ENCODE results near the gene NGLY1.

Gene NGLY1

DNA sequence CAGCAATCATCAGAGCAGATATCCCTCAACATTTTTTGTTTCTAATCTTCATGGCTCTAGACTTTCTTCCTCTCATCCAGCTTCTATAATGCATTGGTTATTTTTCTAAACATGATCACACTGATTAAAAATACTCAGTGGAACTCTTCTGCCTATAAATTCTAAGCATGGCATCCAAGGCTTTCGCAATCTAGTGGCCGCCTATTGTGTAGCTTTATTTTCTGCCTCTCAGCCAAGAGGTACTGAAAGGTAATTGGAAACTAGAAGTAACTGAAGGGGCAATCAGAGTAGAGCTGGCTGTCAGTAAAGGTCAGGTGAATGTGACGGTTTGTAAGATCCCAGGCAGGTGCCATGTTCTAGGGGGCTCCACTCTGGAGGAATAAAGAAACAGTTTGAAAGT, 40.1 kb upstream of the NGLY1 start:
- Histone ChIP-seq H2AFZ (ENCODE audit: low read depth) (no peak overlapping the region), H3K4me2 (no peak overlapping the region), H3K79me2 (ENCODE audit: insufficient read depth, low read depth) (no peaks in the 10 kb centered on the region), H3K27me3 (ENCODE audit: insufficient read depth, low read depth) (no peaks in the 10 kb centered on the region), H3K4me3 (IDR thresholded peaks at IDR 0.05; ENCODE audit: insufficient read depth, low read depth, low read length) (no peak overlapping the region), H3K27ac (no peak overlapping the region), H4K20me1 (ENCODE audit: insufficient read depth) (no peaks in the 10 kb centered on the region), H3K36me3 (ENCODE audit: insufficient read depth) (no peaks in the 10 kb centered on the region), H3K4me1 (ENCODE audit: low read depth, poor library complexity, severe bottlenecking) (no peaks in the 10 kb centered on the region), H3K9ac (no peak overlapping the region)
- TF ChIP-seq, protein P1, sequence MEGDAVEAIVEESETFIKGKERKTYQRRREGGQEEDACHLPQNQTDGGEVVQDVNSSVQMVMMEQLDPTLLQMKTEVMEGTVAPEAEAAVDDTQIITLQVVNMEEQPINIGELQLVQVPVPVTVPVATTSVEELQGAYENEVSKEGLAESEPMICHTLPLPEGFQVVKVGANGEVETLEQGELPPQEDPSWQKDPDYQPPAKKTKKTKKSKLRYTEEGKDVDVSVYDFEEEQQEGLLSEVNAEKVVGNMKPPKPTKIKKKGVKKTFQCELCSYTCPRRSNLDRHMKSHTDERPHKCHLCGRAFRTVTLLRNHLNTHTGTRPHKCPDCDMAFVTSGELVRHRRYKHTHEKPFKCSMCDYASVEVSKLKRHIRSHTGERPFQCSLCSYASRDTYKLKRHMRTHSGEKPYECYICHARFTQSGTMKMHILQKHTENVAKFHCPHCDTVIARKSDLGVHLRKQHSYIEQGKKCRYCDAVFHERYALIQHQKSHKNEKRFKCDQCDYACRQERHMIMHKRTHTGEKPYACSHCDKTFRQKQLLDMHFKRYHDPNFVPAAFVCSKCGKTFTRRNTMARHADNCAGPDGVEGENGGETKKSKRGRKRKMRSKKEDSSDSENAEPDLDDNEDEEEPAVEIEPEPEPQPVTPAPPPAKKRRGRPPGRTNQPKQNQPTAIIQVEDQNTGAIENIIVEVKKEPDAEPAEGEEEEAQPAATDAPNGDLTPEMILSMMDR (conservative IDR thresholded peaks at IDR 0.05; ENCODE audit: low read depth, low read length), result no peak

DNA sequence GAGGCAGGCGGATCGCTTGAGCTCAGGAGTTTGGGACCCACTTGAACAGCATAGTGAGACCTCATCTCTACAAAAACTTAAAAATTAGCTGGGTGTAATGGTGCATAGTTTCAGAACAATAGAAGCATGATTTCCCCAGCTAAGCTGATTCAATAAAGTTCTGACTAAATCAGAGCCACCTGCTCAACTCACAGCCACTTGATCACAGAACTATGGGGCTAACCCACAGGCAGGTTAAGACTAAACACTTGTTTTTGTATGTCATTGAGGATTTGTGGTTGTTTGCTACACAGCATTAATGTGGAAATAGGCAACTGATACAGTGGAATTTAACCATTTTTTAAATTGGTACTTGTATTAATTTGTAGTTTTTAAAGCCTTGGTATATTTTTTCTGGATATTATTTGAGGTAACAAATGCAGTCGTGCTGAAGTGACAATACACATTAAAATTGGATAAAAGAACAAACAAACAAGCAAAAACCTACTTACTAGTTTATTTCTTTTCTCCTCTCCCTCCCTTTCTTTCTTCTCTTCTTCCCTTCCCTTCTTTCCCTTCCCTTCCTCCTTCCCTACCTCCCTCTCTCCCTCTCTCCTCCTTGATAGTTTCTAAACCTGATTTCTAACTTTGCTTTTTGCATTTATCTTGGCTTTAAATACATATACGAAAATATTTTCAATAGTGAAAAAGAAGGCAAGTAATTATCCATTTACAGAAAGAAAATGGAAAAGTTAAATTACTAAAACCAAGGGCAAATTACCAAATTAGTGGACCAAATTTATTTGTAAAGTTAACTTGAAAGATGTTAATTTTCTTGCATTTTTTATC, 38.7 kb upstream of the NGLY1 start:
- TF ChIP-seq, protein P1 (conservative IDR thresholded peaks at IDR 0.05; ENCODE audit: low read depth, low read length), result no peak
- no peak overlapping the region for H3K4me2 ChIP-seq
- no peaks in the 10 kb centered on the region for H3K79me2 ChIP-seq (ENCODE audit: insufficient read depth, low read depth)
- no peak overlapping the region for H3K27ac ChIP-seq
- H3K4me3 ChIP-seq (IDR thresholded peaks at IDR 0.05; ENCODE audit: insufficient read depth, low read depth, low read length), result no peak overlapping the region
- peaks cover 3% of the 10 kb centered on the region for H3K4me1 ChIP-seq (ENCODE audit: low read depth, poor library complexity, severe bottlenecking)
- no peaks in the 10 kb centered on the region for H3K36me3 ChIP-seq (ENCODE audit: insufficient read depth)
- H2AFZ ChIP-seq (ENCODE audit: low read depth), result no peak overlapping the region
- H4K20me1 ChIP-seq (ENCODE audit: insufficient read depth), result no peaks in the 10 kb centered on the region
- no peak overlapping the region for H3K9ac ChIP-seq
- H3K27me3 ChIP-seq (ENCODE audit: insufficient read depth, low read depth), result no peaks in the 10 kb centered on the region

DNA sequence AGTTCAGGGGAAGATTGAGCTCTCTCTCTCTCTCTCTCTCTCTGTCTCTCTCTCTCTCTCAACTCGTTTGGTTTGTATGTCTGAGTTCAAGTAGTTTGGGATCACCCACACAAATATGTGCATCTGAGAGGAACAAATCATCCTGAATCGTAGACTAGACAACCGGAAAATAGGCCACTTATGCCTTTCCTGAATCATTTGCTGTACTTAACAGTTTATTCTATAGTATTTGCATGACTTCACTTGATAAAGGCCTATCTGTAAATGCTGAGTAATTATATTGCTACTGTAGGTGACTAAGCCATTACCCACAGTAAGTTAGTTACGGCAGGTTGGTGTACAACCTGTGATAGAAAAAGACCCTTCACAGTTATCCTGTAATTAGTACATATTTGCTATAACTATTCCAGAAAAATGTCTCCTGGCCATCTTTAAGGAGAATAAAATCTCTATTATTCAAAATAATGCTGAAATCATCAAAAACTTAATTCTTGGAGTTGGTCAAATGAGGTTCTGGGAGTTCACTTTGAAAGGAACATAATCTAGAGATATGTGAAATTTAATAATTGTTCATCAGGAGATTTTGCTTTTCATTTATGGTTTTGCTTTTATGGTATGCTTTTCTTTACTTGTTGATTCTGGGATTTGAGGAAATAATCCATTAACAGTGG, 37.7 kb upstream of the NGLY1 start:
- Histone ChIP-seq H3K4me3 (IDR thresholded peaks at IDR 0.05; ENCODE audit: insufficient read depth, low read depth, low read length) (no peak overlapping the region), H3K79me2 (ENCODE audit: insufficient read depth, low read depth) (no peaks in the 10 kb centered on the region), H4K20me1 (ENCODE audit: insufficient read depth) (no peaks in the 10 kb centered on the region), H3K27ac (no peak overlapping the region), H3K27me3 (ENCODE audit: insufficient read depth, low read depth) (no peaks in the 10 kb centered on the region), H3K9ac (no peak overlapping the region), H3K4me1 (ENCODE audit: low read depth, poor library complexity, severe bottlenecking) (peaks cover 6% of the 10 kb centered on the region), H3K36me3 (ENCODE audit: insufficient read depth) (no peaks in the 10 kb centered on the region), H3K4me2 (no peak overlapping the region), H2AFZ (ENCODE audit: low read depth) (no peak overlapping the region)
- TF ChIP-seq, protein P1 (conservative IDR thresholded peaks at IDR 0.05; ENCODE audit: low read depth, low read length), result no peak

DNA sequence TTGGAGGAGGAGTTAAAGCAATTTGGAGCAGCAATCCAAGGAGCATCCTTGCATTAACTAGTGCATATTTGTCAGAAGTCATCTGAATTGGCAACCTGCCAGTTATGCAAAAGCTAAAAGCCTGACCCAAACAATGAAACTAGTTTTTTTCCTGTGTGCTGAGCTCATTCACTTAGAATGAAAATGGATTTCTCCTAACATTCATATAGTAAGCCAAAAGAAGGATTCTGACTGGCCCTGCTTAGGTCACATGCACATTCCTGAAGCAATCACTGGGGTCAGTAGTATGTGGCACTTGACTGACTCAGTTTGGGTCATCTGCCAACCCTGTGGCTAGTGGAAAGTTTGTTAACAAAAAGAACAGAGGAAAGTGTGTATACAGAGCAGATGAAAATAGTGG, 37.1 kb upstream of the NGLY1 start:
- H3K27ac ChIP-seq, result no peak overlapping the region
- no peaks in the 10 kb centered on the region for H3K79me2 ChIP-seq (ENCODE audit: insufficient read depth, low read depth)
- H3K9ac ChIP-seq, result no peak overlapping the region
- no peaks in the 10 kb centered on the region for H3K27me3 ChIP-seq (ENCODE audit: insufficient read depth, low read depth)
- H2AFZ ChIP-seq (ENCODE audit: low read depth), result no peak overlapping the region
- H3K4me2 ChIP-seq, result no peak overlapping the region
- H3K36me3 ChIP-seq (ENCODE audit: insufficient read depth), result no peaks in the 10 kb centered on the region
- no peak overlapping the region for H3K4me3 ChIP-seq (IDR thresholded peaks at IDR 0.05; ENCODE audit: insufficient read depth, low read depth, low read length)
- TF ChIP-seq, protein P1 (conservative IDR thresholded peaks at IDR 0.05; ENCODE audit: low read depth, low read length), result no peak
- peaks cover 6% of the 10 kb centered on the region for H3K4me1 ChIP-seq (ENCODE audit: low read depth, poor library complexity, severe bottlenecking)
- H4K20me1 ChIP-seq (ENCODE audit: insufficient read depth), result no peaks in the 10 kb centered on the region
